Astrocyte of the cerebellum (primary cell): Measurements from ENCODE around the gene PACS2.

ENCODE experiments used
- DNase-seq: peaks from one replicate; pipeline ENCODE4 v3.0.0-alpha.2; 2011; ENCODE audit warnings: low read depth
- H3K4me3 ChIP-seq: 2 replicates; pipeline ENCODE4 v1.5.1; 2011; ENCODE audit warnings: mild to moderate bottlenecking, low read depth, low read length, moderate library complexity
- in situ Hi-C: cut with HindIII; loops from 2 replicates; pipeline ENCODE4 v1.10.0; 2017; ENCODE audit warnings: low sequenced_read_pairs
- TF ChIP-seq, protein P1 (sequence below): IDR thresholded peaks from 2 replicates; pipeline ENCODE4 v1.5.1; 2012; ENCODE audit warnings: low read length, low read depth, moderate library complexity, mild to moderate bottlenecking; ENCODE audit errors: missing control alignments

The PACS2 gene

DNA sequence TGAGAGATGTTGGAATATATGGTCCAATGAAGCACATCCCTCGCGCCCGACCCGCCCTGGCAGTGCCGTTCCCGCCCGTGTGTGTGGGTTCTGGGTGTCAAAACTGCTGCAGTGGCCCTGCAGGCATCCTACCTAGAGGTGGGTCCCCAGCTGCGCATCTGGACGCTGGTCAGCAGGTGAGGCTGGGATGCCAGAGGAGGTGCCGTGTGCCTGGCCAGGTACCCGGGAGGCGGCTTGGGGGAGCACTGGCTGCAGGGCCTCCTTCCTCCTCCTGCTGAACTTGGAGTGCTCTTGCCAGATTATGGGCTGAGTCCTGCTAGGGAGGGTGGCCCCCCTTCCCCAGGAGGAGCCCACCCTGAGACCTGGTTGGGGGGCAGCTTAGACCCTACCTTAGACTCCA is 110.3 kb downstream of the PACS2 start:
- TF ChIP-seq, protein P1, sequence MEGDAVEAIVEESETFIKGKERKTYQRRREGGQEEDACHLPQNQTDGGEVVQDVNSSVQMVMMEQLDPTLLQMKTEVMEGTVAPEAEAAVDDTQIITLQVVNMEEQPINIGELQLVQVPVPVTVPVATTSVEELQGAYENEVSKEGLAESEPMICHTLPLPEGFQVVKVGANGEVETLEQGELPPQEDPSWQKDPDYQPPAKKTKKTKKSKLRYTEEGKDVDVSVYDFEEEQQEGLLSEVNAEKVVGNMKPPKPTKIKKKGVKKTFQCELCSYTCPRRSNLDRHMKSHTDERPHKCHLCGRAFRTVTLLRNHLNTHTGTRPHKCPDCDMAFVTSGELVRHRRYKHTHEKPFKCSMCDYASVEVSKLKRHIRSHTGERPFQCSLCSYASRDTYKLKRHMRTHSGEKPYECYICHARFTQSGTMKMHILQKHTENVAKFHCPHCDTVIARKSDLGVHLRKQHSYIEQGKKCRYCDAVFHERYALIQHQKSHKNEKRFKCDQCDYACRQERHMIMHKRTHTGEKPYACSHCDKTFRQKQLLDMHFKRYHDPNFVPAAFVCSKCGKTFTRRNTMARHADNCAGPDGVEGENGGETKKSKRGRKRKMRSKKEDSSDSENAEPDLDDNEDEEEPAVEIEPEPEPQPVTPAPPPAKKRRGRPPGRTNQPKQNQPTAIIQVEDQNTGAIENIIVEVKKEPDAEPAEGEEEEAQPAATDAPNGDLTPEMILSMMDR, result no peak
- no peak for DNase-seq
- in situ Hi-C loops, result no loop called here
- H3K4me3 ChIP-seq, result no peak overlapping the region

DNA sequence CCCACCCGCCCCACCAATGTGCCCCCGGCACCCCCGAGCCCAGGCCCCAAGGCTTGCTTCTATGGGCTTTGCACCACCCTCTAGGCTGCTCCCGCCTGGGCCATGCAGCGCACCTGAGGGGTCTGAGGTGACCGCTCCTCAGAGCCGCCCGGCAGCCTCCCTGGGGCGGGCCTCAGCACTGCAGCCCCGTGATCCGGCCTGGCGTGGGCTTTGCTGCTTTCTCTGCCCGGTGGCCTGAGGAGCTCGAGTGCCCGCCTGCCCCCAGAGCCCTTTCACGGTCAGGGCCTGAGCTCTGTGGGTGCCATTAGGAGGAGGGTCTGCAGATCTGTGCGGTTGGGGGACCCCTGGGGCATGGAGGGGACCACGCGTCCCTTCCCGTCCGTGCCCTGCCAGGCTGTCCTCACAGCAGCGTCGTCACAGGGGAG is 111.3 kb downstream of the PACS2 start:
- TF ChIP-seq, protein P1, result no peak
- no peak overlapping the region for H3K4me3 ChIP-seq
- no peak for DNase-seq
- in situ Hi-C loops, result no loop called here

DNA sequence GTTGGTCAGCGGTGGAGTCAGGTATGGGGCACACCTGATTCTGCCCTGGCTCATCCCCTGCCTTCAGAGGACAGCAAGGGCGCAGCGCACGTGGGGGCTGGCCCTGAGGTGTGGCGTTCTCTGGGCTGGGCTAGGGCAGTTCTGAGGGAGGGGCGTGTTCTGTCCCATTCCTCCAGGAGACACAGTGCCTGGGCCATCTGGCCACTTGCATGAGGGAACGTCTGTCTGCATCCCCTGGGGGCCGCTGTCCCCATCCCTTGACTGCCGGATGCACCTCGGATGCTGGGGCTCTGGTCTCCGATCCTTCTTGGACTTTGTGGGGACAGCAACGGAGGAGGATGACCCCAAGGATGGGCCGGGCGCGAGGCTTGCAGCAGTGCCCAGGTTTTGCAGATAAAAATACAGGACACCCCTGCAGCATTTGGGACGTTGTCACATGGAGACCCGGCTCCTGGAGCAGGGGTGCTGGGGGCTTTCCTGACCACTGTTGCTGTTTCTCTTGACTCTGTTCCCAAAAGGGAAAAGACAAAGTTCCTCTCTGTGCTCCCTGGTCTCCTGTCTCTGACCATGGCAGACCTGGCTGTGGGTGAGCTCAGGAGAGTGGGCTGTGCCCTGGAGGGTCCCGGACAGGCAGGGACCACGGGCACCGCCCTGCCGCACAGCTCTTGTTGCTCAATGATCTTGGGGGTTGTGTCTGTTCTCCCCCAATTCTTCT is 112.0 kb downstream of the PACS2 start:
- no peak for DNase-seq
- H3K4me3 ChIP-seq, result no peak overlapping the region
- TF ChIP-seq, protein P1, result no peak
- in situ Hi-C loops, result no loop called here

DNA sequence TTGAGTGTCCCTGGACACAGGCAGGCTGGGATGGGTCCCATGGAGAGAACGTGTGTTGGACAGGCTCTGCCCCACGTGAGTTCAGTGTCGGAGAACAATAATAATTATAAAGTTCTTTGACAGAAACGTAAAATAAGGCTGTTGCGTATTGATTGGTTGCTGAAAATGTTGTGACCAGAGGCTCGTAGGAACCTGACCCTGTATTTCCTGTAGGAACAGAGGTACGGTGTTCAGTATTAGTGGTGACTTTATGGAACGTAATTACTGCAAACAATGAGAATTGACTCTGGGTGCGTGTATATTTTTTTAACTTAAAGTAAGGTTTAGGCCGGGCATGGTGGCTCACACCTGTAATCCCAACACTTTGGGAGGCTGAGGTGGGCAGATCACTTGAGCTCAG is 112.9 kb downstream of the PACS2 start:
- no peak for DNase-seq
- H3K4me3 ChIP-seq, result no peak overlapping the region
- in situ Hi-C loops, result no loop called here
- TF ChIP-seq, protein P1, result no peak

DNA sequence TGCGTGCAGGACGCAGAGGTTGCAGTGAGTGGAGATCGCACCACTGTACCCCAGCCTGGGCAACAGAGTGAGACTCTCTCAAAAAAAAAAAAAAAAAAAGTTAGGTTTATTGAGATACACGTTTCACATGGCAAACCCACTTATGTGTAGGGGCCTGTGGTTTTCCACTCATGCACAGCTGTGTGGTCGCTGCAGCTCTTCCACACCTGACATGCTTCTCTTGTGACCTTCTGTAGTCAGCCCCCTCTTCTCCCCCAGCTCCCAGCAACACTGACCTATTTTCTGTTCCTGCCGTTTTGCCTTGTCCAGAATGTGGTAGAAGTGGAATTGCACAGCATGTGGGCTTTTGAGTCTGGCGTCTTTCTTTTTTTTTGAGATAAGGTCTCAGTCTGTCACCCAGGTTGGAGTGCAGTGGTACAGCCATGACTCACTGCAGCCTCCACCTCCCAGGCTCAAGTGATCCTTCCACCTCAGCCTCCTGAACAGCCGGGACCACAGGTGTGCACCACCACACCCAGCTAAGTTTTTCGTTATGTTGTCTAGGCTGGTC is 113.5 kb downstream of the PACS2 start:
- no peak overlapping the region for H3K4me3 ChIP-seq
- TF ChIP-seq, protein P1, result no peak
- in situ Hi-C loops, result no loop called here
- DNase-seq, result no peak

DNA sequence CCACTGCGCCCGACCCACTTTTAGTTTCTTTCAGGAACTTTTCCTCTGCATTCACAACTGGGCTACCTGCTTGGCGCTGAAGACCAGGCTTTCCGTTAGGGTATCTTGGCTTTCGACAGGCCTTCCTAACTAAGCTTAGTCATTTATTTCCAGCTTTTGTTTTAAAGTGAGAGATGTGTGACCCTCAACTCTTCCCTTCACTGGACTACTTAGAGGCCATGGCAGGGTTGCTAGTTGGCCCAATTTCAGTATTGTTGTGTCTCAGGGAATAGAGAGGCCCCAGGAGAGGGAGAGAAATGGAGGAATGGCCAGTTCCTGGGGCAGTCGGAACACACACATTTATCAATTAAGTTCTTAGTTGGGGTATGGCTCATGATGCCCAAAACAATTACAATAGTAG is 115.5 kb downstream of the PACS2 start:
- no peak for DNase-seq
- TF ChIP-seq, protein P1, result no peak
- in situ Hi-C loops, result no loop called here
- no peak overlapping the region for H3K4me3 ChIP-seq
